ENCODE measurements around the gene TPGS2. TPM values are rescaled to one million over a fixed set of nuclear protein-coding genes. Genes with fewer than 3 reads are reported as not detected.

Gene TPGS2
- total and polyA plus RNA-seq, 11 donors, result 12.5 to 67.6 (median 36.5) TPM

- Histone ChIP-seq H3K36me3 (peaks cover 0 to 15% (median 0%) of the 10 kb centered on the region in 9 donors), H3K4me3 (no peak overlapping the region), H3K4me1 (no peaks in the 10 kb centered on the region), H3K9me3 (peaks cover 0 to 23% (median 4%) of the 10 kb centered on the region in 12 donors), H3K27ac (no peak overlapping the region), H3K27me3 (no peaks in the 10 kb centered on the region)
- 67 to 89% (median 84%) methylated on average over 1 of the region's 1 CpG for WGBS, 4 donors
- DNase-seq, result no peak
- TF ChIP-seq CTCF (IDR thresholded peaks at IDR 0.05) (no peak), POLR2A (IDR thresholded peaks at IDR 0.05) (no peak)
- ATAC-seq, result peak in 2 of 4 donors; percentile 41 to 62
- intact Hi-C loops (cut with DNase I), result no loop called here
Measured at GRCh38 chr18:36850527-36851201, 21.9 kb upstream of the TPGS2 start.

GRCh38 chr18:36849288-36850006, 20.6 kb upstream of the TPGS2 start:
- DNase-seq (no peak), ATAC-seq (no peak)
- no peak overlapping the region for H3K4me3 ChIP-seq
- WGBS, 4 donors, result 54 to 74% (median 64%) methylated on average over 2 of the region's 2 CpGs
- no peaks in the 10 kb centered on the region for H3K27me3 ChIP-seq
- H3K4me1 ChIP-seq, result no peaks in the 10 kb centered on the region
- no peak overlapping the region for H3K27ac ChIP-seq
- H3K9me3 ChIP-seq, result peaks cover 0 to 23% (median 4%) of the 10 kb centered on the region in 12 donors
- H3K36me3 ChIP-seq, result peaks cover 0 to 17% (median 4%) of the 10 kb centered on the region in 9 donors
- TF ChIP-seq CTCF (IDR thresholded peaks at IDR 0.05) (no peak), POLR2A (IDR thresholded peaks at IDR 0.05) (no peak)
- intact Hi-C loops (cut with DNase I), result no loop called here

- peaks cover 0 to 17% (median 4%) of the 10 kb centered on the region in 9 donors for H3K36me3 ChIP-seq
- H3K4me1 ChIP-seq, result no peaks in the 10 kb centered on the region
- DNase-seq, result no peak
- no peak overlapping the region for H3K4me3 ChIP-seq
- H3K27me3 ChIP-seq, result no peaks in the 10 kb centered on the region
- H3K9me3 ChIP-seq, result peaks cover 0 to 23% (median 4%) of the 10 kb centered on the region in 12 donors
- TF ChIP-seq POLR2A (IDR thresholded peaks at IDR 0.05), result no peak
- TF ChIP-seq CTCF (IDR thresholded peaks at IDR 0.05), result no peak
- WGBS, 4 donors, result 93 to 98% (median 95%) methylated on average over 2 of the region's 2 CpGs
- intact Hi-C loops (cut with DNase I), result no loop called here
- no peak for ATAC-seq
- no peak overlapping the region for H3K27ac ChIP-seq
Measured at GRCh38 chr18:36848609-36849008, 19.8 kb upstream of the TPGS2 start.

- H3K9me3 ChIP-seq, result no peaks in the 10 kb centered on the region
- DNase-seq, result no peak
- TF ChIP-seq CTCF (IDR thresholded peaks at IDR 0.05) (no peak), POLR2A (IDR thresholded peaks at IDR 0.05) (no peak)
- intact Hi-C loops (cut with DNase I), result no loop called here
- H3K27ac ChIP-seq, result no peak overlapping the region
- peaks cover 0 to 13% (median 0%) of the 10 kb centered on the region in 9 donors for H3K36me3 ChIP-seq
- H3K4me3 ChIP-seq, result no peak overlapping the region
- 84 to 97% (median 89%) methylated on average over 2 of the region's 2 CpGs for WGBS, 4 donors
- H3K27me3 ChIP-seq, result no peaks in the 10 kb centered on the region
- ATAC-seq, result no peak
- no peaks in the 10 kb centered on the region for H3K4me1 ChIP-seq
Measured at GRCh38 chr18:36843784-36844183, 15.0 kb upstream of the TPGS2 start.

Measured in heart left ventricle (tissue), 16 donors.